DOHH2 (cell line): Measurements from ENCODE around the gene SP4.
"Not testable (repeated sequence)": the region's sequence is repeated elsewhere in the genome, so short reads cannot be mapped to it uniquely, and the experiment has no call there.

Source experiments
- H3F3A ChIP-seq: fragments of 200-600 bp; sonication (generic), shearing (Covaris generic); 2 replicates; pipeline ENCODE4 v1.6.0; 2016; ENCODE audit warnings: antibody characterized with exemption, mild to moderate bottlenecking; ENCODE audit not compliant: control insufficient read depth, insufficient read depth
- H3K27ac ChIP-seq: fragments of 200-600 bp; sonication (generic); 2 replicates; pipeline ENCODE4 v1.5.1; 2014; ENCODE audit warnings: low read depth, mild to moderate bottlenecking, low read length, moderate library complexity
- H3K27me3 ChIP-seq: fragments of 200-600 bp; sonication (generic); 2 replicates; pipeline ENCODE4 v1.6.1; 2014; ENCODE audit warnings: mild to moderate bottlenecking, low read length, mixed read lengths; ENCODE audit not compliant: control insufficient read depth
- H3K36me3 ChIP-seq: fragments of 200-600 bp; sonication (generic); 2 replicates; pipeline ENCODE4 v1.6.1; 2014; ENCODE audit warnings: mild to moderate bottlenecking, low read length, moderate library complexity, mixed read lengths; ENCODE audit not compliant: control insufficient read depth
- H3K4me1 ChIP-seq: fragments of 200-600 bp; sonication (generic); 2 replicates; pipeline ENCODE4 v1.6.1; 2014; ENCODE audit warnings: mild to moderate bottlenecking, low read length, mixed read lengths; ENCODE audit not compliant: control insufficient read depth
- H3K4me2 ChIP-seq: fragments of 200-600 bp; sonication (generic); 2 replicates; pipeline ENCODE4 v1.6.0; 2014; ENCODE audit warnings: mild to moderate bottlenecking, low read length, moderate library complexity
- H3K4me3 ChIP-seq: fragments of 200-600 bp; sonication (generic); 2 replicates; pipeline ENCODE4 v1.5.1; 2014; ENCODE audit warnings: mild to moderate bottlenecking, low read length, mixed read lengths
- H3K79me2 ChIP-seq: fragments of 200-600 bp; sonication (generic); 2 replicates; pipeline ENCODE4 v1.6.1; 2014; ENCODE audit warnings: mild to moderate bottlenecking, low read length, mixed read lengths; ENCODE audit not compliant: control insufficient read depth
- H3K9me2 ChIP-seq: fragments of 200-600 bp; sonication (generic); replicated peaks from 2 replicates; pipeline ENCODE4 v1.6.1; 2014; ENCODE audit warnings: mild to moderate bottlenecking, low read length, mixed read lengths; ENCODE audit not compliant: control insufficient read depth
- H3K9me3 ChIP-seq: fragments of 200-600 bp; sonication (generic); 2 replicates; pipeline ENCODE4 v1.6.1; 2014; ENCODE audit warnings: antibody characterized with exemption, low read length, mixed read lengths; ENCODE audit not compliant: control insufficient read depth, insufficient read depth
- H4K20me1 ChIP-seq: fragments of 200-600 bp; sonication (generic); 2 replicates; pipeline ENCODE4 v1.6.0; 2014; ENCODE audit warnings: low read depth, mild to moderate bottlenecking, antibody characterized with exemption, low read length, moderate library complexity; ENCODE audit not compliant: control insufficient read depth, insufficient read depth
- EZH2phosphoT487 ChIP-seq: fragments of 200-600 bp; sonication (generic); IDR thresholded peaks from 2 replicates; pipeline ENCODE4 v1.6.1; 2017; ENCODE audit warnings: borderline replicate concordance, mild to moderate bottlenecking, antibody characterized with exemption, low read length, moderate library complexity, mixed read lengths
- TF ChIP-seq, protein P1 (sequence below): fragments of 200-600 bp; sonication (generic); IDR thresholded peaks from one replicate; pipeline ENCODE4 v1.5.1; 2014; ENCODE audit warnings: antibody characterized with exemption, mild to moderate bottlenecking, low read depth, low read length; ENCODE audit not compliant: poor library complexity, severe bottlenecking

Gene SP4

DNA sequence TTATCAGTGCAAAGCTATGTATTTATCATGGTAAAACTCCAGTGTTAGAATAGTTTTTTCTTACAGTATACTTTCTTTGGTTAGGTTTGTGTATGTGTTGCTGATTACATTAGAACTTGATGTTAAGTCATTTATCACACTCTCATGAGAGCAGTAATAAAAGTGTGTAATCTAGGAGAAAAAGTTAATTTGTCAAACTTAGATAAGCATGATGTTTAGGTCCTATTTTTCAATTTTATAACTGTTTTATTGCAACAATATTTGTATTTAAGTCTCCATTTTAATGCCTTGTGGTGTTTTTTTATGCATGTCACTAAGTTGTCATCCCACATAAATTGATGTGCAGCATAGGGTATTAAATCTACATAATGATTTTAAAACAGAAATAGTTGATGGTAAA lies 86.2 kb downstream of the SP4 start:
- H3K9me3 ChIP-seq, result no peaks in the 10 kb centered on the region
- H3K4me2 ChIP-seq, result no peak overlapping the region
- H3K79me2 ChIP-seq, result no peaks in the 10 kb centered on the region
- no peaks in the 10 kb centered on the region for H4K20me1 ChIP-seq
- TF ChIP-seq EZH2phosphoT487, result no peak
- TF ChIP-seq, protein P1, sequence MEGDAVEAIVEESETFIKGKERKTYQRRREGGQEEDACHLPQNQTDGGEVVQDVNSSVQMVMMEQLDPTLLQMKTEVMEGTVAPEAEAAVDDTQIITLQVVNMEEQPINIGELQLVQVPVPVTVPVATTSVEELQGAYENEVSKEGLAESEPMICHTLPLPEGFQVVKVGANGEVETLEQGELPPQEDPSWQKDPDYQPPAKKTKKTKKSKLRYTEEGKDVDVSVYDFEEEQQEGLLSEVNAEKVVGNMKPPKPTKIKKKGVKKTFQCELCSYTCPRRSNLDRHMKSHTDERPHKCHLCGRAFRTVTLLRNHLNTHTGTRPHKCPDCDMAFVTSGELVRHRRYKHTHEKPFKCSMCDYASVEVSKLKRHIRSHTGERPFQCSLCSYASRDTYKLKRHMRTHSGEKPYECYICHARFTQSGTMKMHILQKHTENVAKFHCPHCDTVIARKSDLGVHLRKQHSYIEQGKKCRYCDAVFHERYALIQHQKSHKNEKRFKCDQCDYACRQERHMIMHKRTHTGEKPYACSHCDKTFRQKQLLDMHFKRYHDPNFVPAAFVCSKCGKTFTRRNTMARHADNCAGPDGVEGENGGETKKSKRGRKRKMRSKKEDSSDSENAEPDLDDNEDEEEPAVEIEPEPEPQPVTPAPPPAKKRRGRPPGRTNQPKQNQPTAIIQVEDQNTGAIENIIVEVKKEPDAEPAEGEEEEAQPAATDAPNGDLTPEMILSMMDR, result no peak
- peaks cover 11% of the 10 kb centered on the region for H3K36me3 ChIP-seq
- no peaks in the 10 kb centered on the region for H3K9me2 ChIP-seq
- H3K27ac ChIP-seq, result no peak overlapping the region
- H3K27me3 ChIP-seq, result no peaks in the 10 kb centered on the region
- no peaks in the 10 kb centered on the region for H3K4me1 ChIP-seq
- no peak overlapping the region for H3K4me3 ChIP-seq
- no peaks in the 10 kb centered on the region for H3F3A ChIP-seq

DNA sequence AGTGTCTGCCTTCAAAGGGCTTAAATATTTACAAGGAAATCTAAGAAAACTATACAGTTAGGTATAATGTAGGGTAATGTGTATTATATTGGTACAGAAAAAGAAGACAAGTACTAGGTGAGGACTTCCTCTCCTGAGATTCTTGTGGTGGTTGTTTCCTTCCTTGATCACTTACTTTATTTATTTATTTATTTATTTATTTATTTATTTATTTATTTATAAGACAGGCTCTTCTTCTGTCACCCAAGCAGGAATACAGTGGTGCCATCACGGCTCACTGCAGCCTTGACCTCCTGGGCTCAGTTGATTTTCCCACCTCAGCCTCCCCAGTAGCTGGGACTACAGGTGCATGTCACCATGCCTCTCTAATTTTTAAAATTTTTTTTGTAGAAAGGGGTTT lies 96.8 kb downstream of the SP4 start:
- H3K4me1 ChIP-seq, result no peaks in the 10 kb centered on the region
- H4K20me1 ChIP-seq, result no peaks in the 10 kb centered on the region
- no peaks in the 10 kb centered on the region for H3K79me2 ChIP-seq
- no peak overlapping the region for H3K27ac ChIP-seq
- no peaks in the 10 kb centered on the region for H3K9me2 ChIP-seq
- no peaks in the 10 kb centered on the region for H3K36me3 ChIP-seq
- H3K4me3 ChIP-seq, result no peak overlapping the region
- no peaks in the 10 kb centered on the region for H3K9me3 ChIP-seq
- H3K4me2 ChIP-seq, result no peak overlapping the region
- no peaks in the 10 kb centered on the region for H3F3A ChIP-seq
- TF ChIP-seq EZH2phosphoT487, result no peak
- TF ChIP-seq, protein P1, result no peak
- H3K27me3 ChIP-seq, result no peaks in the 10 kb centered on the region

DNA sequence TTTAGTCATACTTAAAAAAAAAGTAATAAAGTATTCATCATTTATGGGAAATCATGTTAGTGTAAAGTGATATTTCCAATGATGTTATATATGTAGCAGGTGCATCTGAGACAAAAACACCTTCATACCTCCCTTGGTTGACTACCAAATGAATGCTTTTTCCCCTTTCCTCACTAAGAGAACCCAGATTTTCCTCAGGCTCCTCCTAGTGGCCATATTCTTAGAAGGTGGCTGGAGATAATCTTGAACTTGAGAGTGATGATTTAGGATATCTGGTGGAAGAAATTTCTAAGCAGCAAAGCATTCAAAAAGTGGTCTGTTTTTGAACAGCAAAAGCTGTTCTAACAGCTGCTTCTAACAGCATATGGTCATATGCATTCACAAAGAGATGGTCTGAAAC lies 98.1 kb downstream of the SP4 start:
- H3K36me3 ChIP-seq, result no peaks in the 10 kb centered on the region
- H3K4me3 ChIP-seq, result no peak overlapping the region
- H3K4me2 ChIP-seq, result no peak overlapping the region
- no peaks in the 10 kb centered on the region for H3K4me1 ChIP-seq
- TF ChIP-seq, protein P1, result peak; percentile 70
- no peak for TF ChIP-seq EZH2phosphoT487
- no peaks in the 10 kb centered on the region for H3K27me3 ChIP-seq
- no peaks in the 10 kb centered on the region for H3K9me2 ChIP-seq
- H4K20me1 ChIP-seq, result no peaks in the 10 kb centered on the region
- no peak overlapping the region for H3K27ac ChIP-seq
- H3F3A ChIP-seq, result no peaks in the 10 kb centered on the region
- no peaks in the 10 kb centered on the region for H3K9me3 ChIP-seq
- H3K79me2 ChIP-seq, result no peaks in the 10 kb centered on the region

DNA sequence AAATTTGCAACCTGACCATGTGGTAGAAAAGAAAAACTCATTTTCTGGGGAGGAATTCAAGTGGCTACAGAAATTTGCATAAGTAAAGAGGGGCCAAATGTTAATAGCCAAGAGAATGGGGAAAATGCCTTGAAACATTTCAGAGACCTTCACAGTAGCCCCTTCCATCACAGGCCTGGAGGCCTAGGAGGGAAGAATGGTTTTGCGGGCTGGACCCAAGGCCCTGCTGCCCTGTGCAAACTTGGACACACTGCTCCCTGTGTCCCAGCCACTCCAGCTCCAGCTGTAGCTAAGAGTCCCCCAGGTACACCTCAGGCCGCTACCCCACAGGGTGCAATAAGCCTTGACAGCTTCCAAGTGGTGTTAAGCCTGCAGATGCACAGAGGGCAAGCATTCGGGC lies 98.6 kb downstream of the SP4 start:
- no peaks in the 10 kb centered on the region for H3K9me2 ChIP-seq
- H3K27ac ChIP-seq, result no peak overlapping the region
- H3K36me3 ChIP-seq, result no peaks in the 10 kb centered on the region
- no peaks in the 10 kb centered on the region for H3K79me2 ChIP-seq
- H3K4me1 ChIP-seq, result no peaks in the 10 kb centered on the region
- H3K4me3 ChIP-seq, result no peak overlapping the region
- no peak overlapping the region for H3K4me2 ChIP-seq
- TF ChIP-seq EZH2phosphoT487, result no peak
- H3F3A ChIP-seq, result no peaks in the 10 kb centered on the region
- no peaks in the 10 kb centered on the region for H4K20me1 ChIP-seq
- no peaks in the 10 kb centered on the region for H3K9me3 ChIP-seq
- H3K27me3 ChIP-seq, result no peaks in the 10 kb centered on the region

DNA sequence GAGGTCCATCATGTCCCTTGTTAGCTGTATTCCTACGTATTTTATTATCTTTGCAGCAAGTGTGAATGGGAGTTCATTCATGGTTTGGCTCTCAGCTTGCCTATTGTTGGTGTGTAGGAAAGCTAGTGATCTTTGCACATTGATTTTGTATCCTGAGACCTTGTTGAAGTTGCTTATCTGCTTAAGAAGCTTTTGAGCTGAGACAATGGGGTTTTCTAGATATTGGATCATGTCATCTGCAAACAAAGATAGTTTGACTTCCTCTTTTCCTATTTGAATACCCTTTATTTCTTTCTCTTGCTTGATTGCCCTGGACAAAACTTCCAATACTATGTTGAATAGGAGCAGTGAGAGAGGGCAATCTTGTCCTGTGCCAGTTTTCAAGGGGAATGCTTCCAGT lies 104.6 kb downstream of the SP4 start:
- not testable (repeated sequence) for H4K20me1 ChIP-seq, H3K4me2 ChIP-seq, H3K9me3 ChIP-seq, H3K4me1 ChIP-seq, H3K9me2 ChIP-seq, H3F3A ChIP-seq, H3K36me3 ChIP-seq, H3K4me3 ChIP-seq, H3K27ac ChIP-seq, H3K27me3 ChIP-seq, H3K79me2 ChIP-seq

DNA sequence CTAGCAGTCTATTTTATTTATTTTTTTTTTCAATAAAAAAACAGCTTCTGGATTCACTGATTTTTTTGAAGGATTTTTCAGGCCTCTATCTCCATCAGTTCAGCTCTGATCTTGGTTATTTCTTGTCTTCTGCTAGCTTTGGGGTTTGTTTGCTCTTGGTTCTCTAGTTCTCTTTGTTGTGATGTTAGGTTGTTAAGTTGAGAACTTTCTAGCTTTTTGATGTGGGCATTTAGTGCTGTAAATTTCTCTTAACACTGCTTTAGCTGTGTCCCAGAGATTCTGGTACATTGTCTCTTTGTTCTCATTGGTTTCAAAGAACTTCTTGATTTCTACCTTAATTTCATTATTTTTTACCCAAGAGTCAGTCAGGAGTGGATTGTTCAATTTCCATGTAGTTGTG lies 105.8 kb downstream of the SP4 start:
- not testable (repeated sequence) for H3F3A ChIP-seq, H3K27me3 ChIP-seq, H3K4me2 ChIP-seq, H3K36me3 ChIP-seq, H3K9me3 ChIP-seq, H4K20me1 ChIP-seq, H3K9me2 ChIP-seq, H3K4me1 ChIP-seq, H3K79me2 ChIP-seq, H3K4me3 ChIP-seq, H3K27ac ChIP-seq
